Measurements from ENCODE around the gene STXBP6.

STXBP6 gene

DNA sequence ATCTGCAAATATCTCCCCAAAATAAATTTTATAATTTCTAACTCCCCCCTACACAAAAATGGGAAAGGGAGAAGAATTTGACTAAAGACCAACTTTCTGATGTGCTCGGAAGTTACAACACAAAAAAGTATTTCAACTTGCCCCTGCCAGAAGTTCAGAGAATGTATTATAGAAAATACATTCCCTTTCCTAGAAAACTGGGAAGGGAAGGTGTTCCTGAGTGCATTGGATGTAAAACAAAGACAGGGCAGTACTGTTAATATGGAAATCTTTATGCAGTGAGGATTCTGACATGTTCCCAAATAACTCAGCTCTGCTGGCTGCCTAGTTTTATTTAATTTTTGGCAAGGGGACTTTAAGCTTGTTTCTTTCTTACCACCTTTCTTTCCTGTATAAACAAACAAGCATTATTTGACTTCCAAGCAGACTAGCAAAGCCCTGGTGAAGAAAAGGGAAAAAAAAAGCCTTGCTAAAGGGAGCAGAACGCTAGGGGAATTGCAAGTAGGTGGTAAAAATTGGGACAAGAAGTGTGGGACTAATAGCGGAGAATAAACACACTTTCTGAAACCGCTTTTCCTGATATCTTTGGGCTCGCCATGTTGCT lies 124.1 kb downstream of the STXBP6 start:
- TF ChIP-seq, protein P1, sequence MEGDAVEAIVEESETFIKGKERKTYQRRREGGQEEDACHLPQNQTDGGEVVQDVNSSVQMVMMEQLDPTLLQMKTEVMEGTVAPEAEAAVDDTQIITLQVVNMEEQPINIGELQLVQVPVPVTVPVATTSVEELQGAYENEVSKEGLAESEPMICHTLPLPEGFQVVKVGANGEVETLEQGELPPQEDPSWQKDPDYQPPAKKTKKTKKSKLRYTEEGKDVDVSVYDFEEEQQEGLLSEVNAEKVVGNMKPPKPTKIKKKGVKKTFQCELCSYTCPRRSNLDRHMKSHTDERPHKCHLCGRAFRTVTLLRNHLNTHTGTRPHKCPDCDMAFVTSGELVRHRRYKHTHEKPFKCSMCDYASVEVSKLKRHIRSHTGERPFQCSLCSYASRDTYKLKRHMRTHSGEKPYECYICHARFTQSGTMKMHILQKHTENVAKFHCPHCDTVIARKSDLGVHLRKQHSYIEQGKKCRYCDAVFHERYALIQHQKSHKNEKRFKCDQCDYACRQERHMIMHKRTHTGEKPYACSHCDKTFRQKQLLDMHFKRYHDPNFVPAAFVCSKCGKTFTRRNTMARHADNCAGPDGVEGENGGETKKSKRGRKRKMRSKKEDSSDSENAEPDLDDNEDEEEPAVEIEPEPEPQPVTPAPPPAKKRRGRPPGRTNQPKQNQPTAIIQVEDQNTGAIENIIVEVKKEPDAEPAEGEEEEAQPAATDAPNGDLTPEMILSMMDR (IDR thresholded peaks at IDR 0.05; ENCODE audit: low read depth, low read length, poor library complexity, severe bottlenecking) = no peak
- no peak for TF ChIP-seq EZH2phosphoT487 (IDR thresholded peaks at IDR 0.05; ENCODE audit: borderline replicate concordance, low read length)
- Histone ChIP-seq H3K27ac (ENCODE audit: low read depth, low read length) (no peak overlapping the region), H3K4me1 (ENCODE audit: control insufficient read depth, low read length) (no peaks in the 10 kb centered on the region), H3K4me3 (ENCODE audit: low read length) (no peak overlapping the region), H3K9me2 (replicated peaks; ENCODE audit: control insufficient read depth, low read length) (no peaks in the 10 kb centered on the region), H4K20me1 (ENCODE audit: control insufficient read depth, insufficient read depth, low read depth, low read length) (no peaks in the 10 kb centered on the region), H3K36me3 (ENCODE audit: control insufficient read depth, low read length) (no peaks in the 10 kb centered on the region), H3K9me3 (ENCODE audit: control insufficient read depth, insufficient read depth, low read length) (no peaks in the 10 kb centered on the region), H3K4me2 (ENCODE audit: low read length) (no peak overlapping the region), H3K27me3 (ENCODE audit: control insufficient read depth, low read length) (no peaks in the 10 kb centered on the region), H3F3A (ENCODE audit: control insufficient read depth, insufficient read depth) (no peaks in the 10 kb centered on the region), H3K79me2 (ENCODE audit: control insufficient read depth, low read length) (no peaks in the 10 kb centered on the region)

DNA sequence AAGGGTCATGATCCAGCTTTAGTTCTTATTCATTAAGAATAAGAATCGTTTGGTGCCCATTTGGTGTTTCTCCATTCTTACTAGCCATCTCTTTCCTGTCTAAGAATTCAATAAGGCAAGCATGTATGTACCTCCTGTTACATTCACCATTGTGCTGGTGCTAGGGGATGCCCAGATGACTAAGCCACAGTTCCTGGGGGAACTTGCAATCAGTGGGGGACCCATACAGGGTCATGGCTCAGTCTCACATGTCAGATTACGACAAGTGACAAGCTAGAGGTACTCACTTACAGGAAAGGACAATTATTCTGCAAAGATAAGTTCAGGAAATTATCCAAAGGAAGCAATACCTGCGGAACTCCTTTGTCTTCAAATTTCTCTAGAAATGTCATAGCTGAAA lies 125.4 kb downstream of the STXBP6 start:
- no peak for TF ChIP-seq EZH2phosphoT487 (IDR thresholded peaks at IDR 0.05; ENCODE audit: borderline replicate concordance, low read length)
- TF ChIP-seq, protein P1 (IDR thresholded peaks at IDR 0.05; ENCODE audit: low read depth, low read length, poor library complexity, severe bottlenecking) = no peak
- H3K9me2 ChIP-seq (replicated peaks; ENCODE audit: control insufficient read depth, low read length) = no peaks in the 10 kb centered on the region
- no peak overlapping the region for H3K4me3 ChIP-seq (ENCODE audit: low read length)
- no peaks in the 10 kb centered on the region for H3K9me3 ChIP-seq (ENCODE audit: control insufficient read depth, insufficient read depth, low read length)
- H4K20me1 ChIP-seq (ENCODE audit: control insufficient read depth, insufficient read depth, low read depth, low read length) = no peaks in the 10 kb centered on the region
- H3K36me3 ChIP-seq (ENCODE audit: control insufficient read depth, low read length) = no peaks in the 10 kb centered on the region
- H3F3A ChIP-seq (ENCODE audit: control insufficient read depth, insufficient read depth) = no peaks in the 10 kb centered on the region
- no peaks in the 10 kb centered on the region for H3K27me3 ChIP-seq (ENCODE audit: control insufficient read depth, low read length)
- no peak overlapping the region for H3K27ac ChIP-seq (ENCODE audit: low read depth, low read length)
- no peak overlapping the region for H3K4me2 ChIP-seq (ENCODE audit: low read length)
- H3K4me1 ChIP-seq (ENCODE audit: control insufficient read depth, low read length) = no peaks in the 10 kb centered on the region
- H3K79me2 ChIP-seq (ENCODE audit: control insufficient read depth, low read length) = no peaks in the 10 kb centered on the region

DNA sequence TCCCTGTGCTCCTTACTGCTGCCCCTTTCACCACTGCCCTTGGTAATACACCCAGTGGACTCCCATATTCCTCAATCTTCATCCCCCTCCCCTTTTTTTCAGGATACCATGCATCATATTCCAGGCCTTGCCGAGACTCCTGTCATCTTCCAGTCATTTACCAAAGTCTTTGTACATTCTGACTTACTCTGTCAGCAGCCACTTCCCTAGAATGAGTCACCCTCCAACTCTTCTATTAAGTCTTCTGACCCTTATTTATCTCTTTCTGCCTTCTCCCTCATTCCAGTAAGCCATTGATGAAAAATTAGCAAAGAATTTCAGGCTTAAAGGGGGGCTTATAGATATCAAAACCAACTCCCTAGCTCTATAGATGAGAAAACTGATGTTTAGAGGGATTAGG lies 128.0 kb downstream of the STXBP6 start:
- no peaks in the 10 kb centered on the region for H3K9me3 ChIP-seq (ENCODE audit: control insufficient read depth, insufficient read depth, low read length)
- no peaks in the 10 kb centered on the region for H3K9me2 ChIP-seq (replicated peaks; ENCODE audit: control insufficient read depth, low read length)
- H3F3A ChIP-seq (ENCODE audit: control insufficient read depth, insufficient read depth) = no peaks in the 10 kb centered on the region
- H3K27ac ChIP-seq (ENCODE audit: low read depth, low read length) = no peak overlapping the region
- H3K36me3 ChIP-seq (ENCODE audit: control insufficient read depth, low read length) = no peaks in the 10 kb centered on the region
- H3K4me3 ChIP-seq (ENCODE audit: low read length) = no peak overlapping the region
- H3K27me3 ChIP-seq (ENCODE audit: control insufficient read depth, low read length) = no peaks in the 10 kb centered on the region
- H3K4me2 ChIP-seq (ENCODE audit: low read length) = no peak overlapping the region
- H3K4me1 ChIP-seq (ENCODE audit: control insufficient read depth, low read length) = no peaks in the 10 kb centered on the region
- H4K20me1 ChIP-seq (ENCODE audit: control insufficient read depth, insufficient read depth, low read depth, low read length) = no peaks in the 10 kb centered on the region
- no peak for TF ChIP-seq EZH2phosphoT487 (IDR thresholded peaks at IDR 0.05; ENCODE audit: borderline replicate concordance, low read length)
- TF ChIP-seq, protein P1 (IDR thresholded peaks at IDR 0.05; ENCODE audit: low read depth, low read length, poor library complexity, severe bottlenecking) = no peak
- no peaks in the 10 kb centered on the region for H3K79me2 ChIP-seq (ENCODE audit: control insufficient read depth, low read length)
